Adrenal gland (tissue), 12 donors: Measurements from ENCODE around the gene TIGD3. TPM values are rescaled to one million over a fixed set of nuclear protein-coding genes. Genes with fewer than 3 reads are reported as not detected.

ENCODE experiments used
- DNase-seq, 7 donors: peaks; one replicate each; pipeline ENCODE4 v3.0.0-alpha.2; 2019 to 2020
- H3K27ac ChIP-seq, 5 donors: fragments of 200-600 bp; sonication (generic) in 4 of 5; 1 replicate in 3 of 5; 2 replicates in 2 of 5; pipeline versions ENCODE4 v1.5.1 to v1.8.0; 2016 to 2020; ENCODE audit warnings: mild to moderate bottlenecking in 1 of 5
- H3K27me3 ChIP-seq: fragments of 200-600 bp; 2 replicates; pipeline ENCODE4 v1.8.0; 2021
- H3K36me3 ChIP-seq, 2 donors: fragments of 200-600 bp; replicated peaks in 1 of 2; 1 replicate in 1 of 2; 2 replicates in 1 of 2; pipeline versions ENCODE4 v1.5.1 to v1.8.0; 2018 to 2022
- H3K4me1 ChIP-seq, 2 donors: fragments of 200-600 bp; replicated peaks in 1 of 2; 1 replicate in 1 of 2; 2 replicates in 1 of 2; pipeline versions ENCODE4 v1.5.1 to v1.8.0; 2018 to 2021
- H3K4me3 ChIP-seq, 4 donors: fragments of 200-600 bp; sonication (generic) in 3 of 4; one replicate each; pipeline ENCODE4 v1.5.1; 2016 to 2018
- H3K9me3 ChIP-seq, 3 donors: fragments of 200-600 bp; sonication (generic) in 1 of 3; replicated peaks in 1 of 3; 1 replicate in 2 of 3; 2 replicates in 1 of 3; pipeline versions ENCODE4 v1.5.1 to v1.8.0; 2016 to 2021
- CTCF ChIP-seq, 6 experiments: fragments of 450-650 bp in 4 of 6; fragments of 200-600 bp in 2 of 6; sonication (generic) in 1 of 6; IDR thresholded peaks; 1 replicate in 5 of 6; 2 replicates in 1 of 6; pipeline versions ENCODE4 v1.5.1 to v1.8.0; 2016 to 2021; ENCODE audit warnings: antibody characterized with exemption in 6 of 6, mild to moderate bottlenecking in 2 of 6, moderate library complexity in 1 of 6
- POLR2A ChIP-seq, 2 donors: fragments of 450-650 bp; IDR thresholded peaks; one replicate each; pipeline ENCODE4 v1.6.1; 2017; ENCODE audit warnings: antibody characterized with exemption in 2 of 2, mild to moderate bottlenecking in 2 of 2, moderate library complexity in 1 of 2
- WGBS, 4 donors: extraction: QIAGEN DNeasy Blood & Tissue Kit in 2 of 4; methylation state at CpG; one replicate each; pipeline versions ENCODE4 v1.1.5 to v1.1.7; 2013 to 2017; 5-methylcytosine and 5-hydroxymethylcytosine counted together
- intact Hi-C, 2 donors: fragments of 100-400 bp; cut with DNase I; formaldehyde crosslinking; loops; one replicate each; pipeline versions ENCODE4 v1.14.1 to v1.15.0; 2022 to 2023
- polyA plus RNA-seq, 3 donors: library from polyadenylated mRNA; stranded (reverse); fragments of 200-250 nt in 2 of 3; fragments of 350-450 nt in 1 of 3; fragmentation: Illumina TruSeq in 1 of 3; extraction: RNeasy Lipid Tissue Mini Kit (QIAGEN cat#74804) in 1 of 3; gene quantifications; one replicate each; pipeline ENCODE4 v1.2.3, GENCODE V29; 2013 to 2014
- total RNA-seq, 9 donors: library from RNA; depleted of rRNA in 4 of 9; stranded (reverse); fragments of >200 nt in 4 of 9; fragments of 120-200 nt in 1 of 9; fragmentation: NEBNext Ultra II Directional in 1 of 9; extraction: Animal tissue kit (Norgen Biotek cat#: 25700) in 1 of 9; gene quantifications; one replicate each; pipeline versions ENCODE4 v1.1.0 to v1.2.4, GENCODE V29; 2013 to 2023
- donor health status: healthy with polysubstance abuse.
- donor health status: Bipolar disorder and iron deficiency.
- donor health status: DM: yes; HTN: yes; CAD: no.
- donor health status: DM: no; HTN: no; CAD: no.
- donor health status: DM: no; HTN: no; CAD: no.
- donor health status: DM: yes; HTN: yes; CAD: no.

Gene TIGD3
- total and polyA plus RNA-seq, 12 donors: 0.11 to 0.96 (median 0.33) TPM; not detected in 1

- H3K4me3 ChIP-seq: no peak overlapping the region
- peak overlapping the region in 1 of 5 donors; percentile 11 for H3K27ac ChIP-seq
- WGBS, 4 donors: 46 to 63% (median 57%) methylated on average over 6 to 13 of the region's 13 CpGs
- H3K4me1 ChIP-seq: no peaks in the 10 kb centered on the region
- no peaks in the 10 kb centered on the region for H3K27me3 ChIP-seq
- intact Hi-C loops: no loop called here
- H3K9me3 ChIP-seq: no peaks in the 10 kb centered on the region
- DNase-seq: no peak
- no peak for TF ChIP-seq POLR2A (IDR thresholded peaks at IDR 0.05)
- TF ChIP-seq CTCF (IDR thresholded peaks at IDR 0.05): no peak
- H3K36me3 ChIP-seq: peaks cover 0 to 13% of the 10 kb centered on the region in 2 donors
Measured at GRCh38 chr11:65321828-65322485, 32.6 kb upstream of the TIGD3 start.

- Histone ChIP-seq H3K27me3 (no peaks in the 10 kb centered on the region), H3K9me3 (no peaks in the 10 kb centered on the region), H3K27ac (no peak overlapping the region), H3K4me3 (no peak overlapping the region), H3K36me3 (peaks cover 0 to 13% of the 10 kb centered on the region in 2 donors), H3K4me1 (no peaks in the 10 kb centered on the region)
- no peak for DNase-seq
- WGBS, 4 donors: 71 to 76% (median 74%) methylated on average over 12 of the region's 12 CpGs
- TF ChIP-seq POLR2A (IDR thresholded peaks at IDR 0.05): no peak
- no peak for TF ChIP-seq CTCF (IDR thresholded peaks at IDR 0.05)
- intact Hi-C loops: no loop called here
Measured at GRCh38 chr11:65323813-65324212, 30.7 kb upstream of the TIGD3 start.

- WGBS, 4 donors: 74 to 78% (median 76%) methylated on average over 4 of the region's 4 CpGs
- no peak for DNase-seq
- Histone ChIP-seq H3K27me3 (no peaks in the 10 kb centered on the region), H3K27ac (no peak overlapping the region), H3K36me3 (peaks cover 0 to 13% of the 10 kb centered on the region in 2 donors), H3K4me1 (no peaks in the 10 kb centered on the region), H3K4me3 (no peak overlapping the region), H3K9me3 (no peaks in the 10 kb centered on the region)
- intact Hi-C loops: no loop called here
- TF ChIP-seq POLR2A (IDR thresholded peaks at IDR 0.05): no peak
Measured at GRCh38 chr11:65325435-65325834, 29.1 kb upstream of the TIGD3 start.

GRCh38 chr11:65327021-65327420 is 27.5 kb upstream of the TIGD3 start:
- H3K27ac ChIP-seq: no peak overlapping the region
- 82 to 85% (median 83%) methylated on average over 8 of the region's 8 CpGs for WGBS, 4 donors
- H3K4me3 ChIP-seq: no peak overlapping the region
- intact Hi-C loops: loop anchor here in 1 of 2 donors (2.0 kb wide), 1 partner anchor 52 kb away; no protein-coding TSS in a partner anchor
- TF ChIP-seq CTCF (IDR thresholded peaks at IDR 0.05): no peak
- no peaks in the 10 kb centered on the region for H3K9me3 ChIP-seq
- H3K27me3 ChIP-seq: no peaks in the 10 kb centered on the region
- no peaks in the 10 kb centered on the region for H3K4me1 ChIP-seq
- no peak for DNase-seq
- H3K36me3 ChIP-seq: no peaks in the 10 kb centered on the region

DNA sequence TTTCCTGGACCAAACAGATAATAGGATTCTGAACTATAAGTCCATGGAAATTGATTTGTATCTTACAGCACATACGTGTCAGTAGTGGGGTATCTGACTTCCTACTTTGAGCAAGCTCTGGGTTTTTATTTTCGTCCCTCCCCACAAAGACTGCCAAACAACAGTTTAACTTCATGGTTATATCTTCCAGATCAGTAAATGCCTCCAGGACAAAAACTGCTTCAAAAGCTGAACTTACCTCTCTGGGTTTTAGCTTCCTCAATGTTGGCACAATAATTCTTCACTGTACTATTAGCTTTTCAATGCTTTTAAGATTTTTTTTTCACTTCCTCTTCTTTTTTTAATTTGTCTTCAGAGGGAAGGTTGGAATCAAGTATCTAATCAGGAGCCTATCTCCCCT is 25.1 kb upstream of the TIGD3 start:
- 28 to 53% (median 50%) methylated on average over 2 of the region's 2 CpGs for WGBS, 4 donors
- intact Hi-C loops: no loop called here
- Histone ChIP-seq H3K9me3 (no peaks in the 10 kb centered on the region), H3K27me3 (no peaks in the 10 kb centered on the region), H3K27ac (peak overlapping the region in 2 of 5 donors; percentile 7 to 32), H3K36me3 (no peaks in the 10 kb centered on the region), H3K4me1 (peaks cover 2% of the 10 kb centered on the region in 2 donors), H3K4me3 (no peak overlapping the region)
- TF ChIP-seq CTCF (IDR thresholded peaks at IDR 0.05): no peak
- TF ChIP-seq POLR2A (IDR thresholded peaks at IDR 0.05): no peak
- DNase-seq: no peak
